Neural cell (in vitro differentiated cells): ENCODE measurements around the gene RSL24D1. TPM values are rescaled to one million over a fixed set of nuclear protein-coding genes. Genes with fewer than 3 reads are reported as not detected.

ENCODE experiments used
- H2AFZ ChIP-seq: fragments of 200-600, 300-800 bp; sonication (generic), shearing (Covaris generic); 2 replicates; pipeline ENCODE4 v1.6.0; 2014; ENCODE audit warnings: low read depth, mild to moderate bottlenecking, antibody characterized with exemption, low read length, moderate library complexity
- H3F3A ChIP-seq: fragments of 200-600 bp; shearing (Covaris generic); 2 replicates; pipeline ENCODE4 v1.6.1; 2016; ENCODE audit warnings: mild to moderate bottlenecking, moderate library complexity, mixed read lengths, antibody characterized with exemption, low read length; ENCODE audit not compliant: insufficient read depth, poor library complexity, severe bottlenecking
- H3K27ac ChIP-seq: fragments of 200-600, 300-800 bp; sonication (generic), shearing (Covaris generic); 2 replicates; pipeline ENCODE4 v1.5.1; 2014; ENCODE audit warnings: mild to moderate bottlenecking, low read length, moderate library complexity
- H3K27me3 ChIP-seq: fragments of 300-800, 200-600 bp; sonication (generic), shearing (Covaris generic); 2 replicates; pipeline ENCODE4 v1.6.0; 2014; ENCODE audit warnings: mild to moderate bottlenecking, low read depth, low read length, moderate library complexity; ENCODE audit not compliant: insufficient read depth
- H3K36me3 ChIP-seq: fragments of 300-800, 200-600 bp; sonication (generic), shearing (Covaris generic); 2 replicates; pipeline ENCODE4 v1.5.1; 2014; ENCODE audit warnings: mild to moderate bottlenecking, antibody characterized with exemption, low read length, moderate library complexity; ENCODE audit not compliant: insufficient read depth
- H3K4me2 ChIP-seq: fragments of 300-800, 200-600 bp; sonication (generic), shearing (Covaris generic); 2 replicates; pipeline ENCODE4 v1.6.0; 2014; ENCODE audit warnings: mild to moderate bottlenecking, low read length
- H3K4me3 ChIP-seq: fragments of 300-800, 200-600 bp; sonication (generic), shearing (Covaris generic); 2 replicates; pipeline ENCODE4 v1.5.1; 2014; ENCODE audit warnings: mild to moderate bottlenecking, low read length, moderate library complexity
- H3K79me2 ChIP-seq: fragments of 200-600 bp; shearing (Covaris generic); replicated peaks from 2 replicates; pipeline ENCODE4 v1.6.0; 2014; ENCODE audit warnings: mild to moderate bottlenecking, low read length, moderate library complexity; ENCODE audit not compliant: insufficient read depth
- H3K9ac ChIP-seq: fragments of 300-800, 200-600 bp; sonication (generic), shearing (Covaris generic); 2 replicates; pipeline ENCODE4 v1.6.1; 2016; ENCODE audit warnings: mild to moderate bottlenecking, low read length, mixed read lengths
- H3K9me2 ChIP-seq: fragments of 200-600 bp; shearing (Covaris generic); 2 replicates; pipeline ENCODE4 v1.6.1; 2016; ENCODE audit warnings: mild to moderate bottlenecking, low read length, mixed read lengths; ENCODE audit not compliant: insufficient read depth
- H3K9me3 ChIP-seq: fragments of 200-600, 300-800 bp; sonication (generic), shearing (Covaris generic); 2 replicates; pipeline ENCODE4 v1.6.1; 2016; ENCODE audit warnings: mild to moderate bottlenecking, mixed run types, low read length, moderate library complexity, mixed read lengths
- H4K20me1 ChIP-seq: fragments of 200-600 bp; shearing (Covaris generic); 2 replicates; pipeline ENCODE4 v1.6.1; 2016; ENCODE audit warnings: mild to moderate bottlenecking, mixed run types; ENCODE audit not compliant: insufficient read depth
- CTCF ChIP-seq: fragments of 450-650 bp; IDR thresholded peaks from 2 replicates; pipeline ENCODE4 v1.5.1; 2014; ENCODE audit warnings: antibody characterized with exemption, mild to moderate bottlenecking, moderate library complexity; ENCODE audit not compliant: poor library complexity, severe bottlenecking
- EP300 ChIP-seq: fragments of 450-650 bp; conservative IDR thresholded peaks from 2 replicates; pipeline ENCODE4 v1.6.1; 2014; ENCODE audit warnings: antibody characterized with exemption, mild to moderate bottlenecking, moderate library complexity; ENCODE audit not compliant: poor library complexity, severe bottlenecking
- EZH2 ChIP-seq: fragments of 200-600, 300-800 bp; shearing (Covaris generic), sonication (generic); IDR thresholded peaks from 2 replicates; pipeline ENCODE4 v1.6.1; 2014; ENCODE audit warnings: antibody characterized with exemption, low read length, borderline replicate concordance, mild to moderate bottlenecking; ENCODE audit not compliant: insufficient read depth, poor library complexity, severe bottlenecking
- MXI1 ChIP-seq: fragments of 450-650 bp; conservative IDR thresholded peaks from 2 replicates; pipeline ENCODE4 v1.6.1; 2014; ENCODE audit warnings: antibody characterized with exemption, mild to moderate bottlenecking; ENCODE audit not compliant: poor library complexity, severe bottlenecking
- POLR2AphosphoS5 ChIP-seq: IDR thresholded peaks from 2 replicates; pipeline ENCODE4 v1.6.1; 2012
- RAD21 ChIP-seq: fragments of 450-650 bp; conservative IDR thresholded peaks from 2 replicates; pipeline ENCODE4 v1.6.1; 2014; ENCODE audit warnings: antibody characterized with exemption, mild to moderate bottlenecking, moderate library complexity
- REST ChIP-seq: IDR thresholded peaks from 2 replicates; pipeline ENCODE4 v1.6.1; 2012; ENCODE audit warnings: borderline replicate concordance
- SMC3 ChIP-seq: fragments of 450-650 bp; conservative IDR thresholded peaks from 2 replicates; pipeline ENCODE4 v1.6.1; 2014; ENCODE audit warnings: antibody characterized with exemption, mild to moderate bottlenecking, moderate library complexity; ENCODE audit not compliant: poor library complexity
- TAF1 ChIP-seq: IDR thresholded peaks from 2 replicates; pipeline ENCODE4 v1.6.1; 2012; ENCODE audit warnings: low read depth
- polyA plus RNA-seq: library from polyadenylated mRNA; depleted of rRNA; stranded (reverse); fragments of >200 nt; gene quantifications from 2 replicates; pipeline ENCODE4 v1.2.3, GENCODE V29; 2014

The RSL24D1 gene
- polyA plus RNA-seq, 1 donor from 2014 or later = 227 TPM

- Histone ChIP-seq H3K9me2 (no peaks in the 10 kb centered on the region), H3K36me3 (no peaks in the 10 kb centered on the region), H3K4me2 (no peak overlapping the region), H4K20me1 (no peaks in the 10 kb centered on the region), H2AFZ (no peak overlapping the region), H3K27me3 (no peaks in the 10 kb centered on the region), H3K9me3 (no peaks in the 10 kb centered on the region), H3K4me3 (no peak overlapping the region), H3K27ac (no peak overlapping the region), H3K9ac (no peak overlapping the region), H3F3A (no peaks in the 10 kb centered on the region), H3K79me2 (no peaks in the 10 kb centered on the region)
- TF ChIP-seq POLR2AphosphoS5 (no peak), EP300 (no peak), RAD21 (no peak), EZH2 (no peak), CTCF (no peak), REST (no peak), SMC3 (no peak), MXI1 (no peak), TAF1 (no peak)
Measured at GRCh38 chr15:55226127-55226526, 29.4 kb upstream of the RSL24D1 start.

- Histone ChIP-seq H2AFZ (no peak overlapping the region), H3K27ac (no peak overlapping the region), H3K4me2 (no peak overlapping the region), H3K79me2 (no peaks in the 10 kb centered on the region), H3F3A (no peaks in the 10 kb centered on the region), H4K20me1 (no peaks in the 10 kb centered on the region), H3K9me3 (no peaks in the 10 kb centered on the region), H3K36me3 (no peaks in the 10 kb centered on the region), H3K4me3 (no peak overlapping the region), H3K9me2 (no peaks in the 10 kb centered on the region), H3K9ac (no peak overlapping the region), H3K27me3 (no peaks in the 10 kb centered on the region)
- TF ChIP-seq EP300 (no peak), REST (no peak), SMC3 (no peak), TAF1 (no peak), RAD21 (no peak), MXI1 (no peak), POLR2AphosphoS5 (no peak)
Measured at GRCh38 chr15:55224892-55225291, 28.2 kb upstream of the RSL24D1 start.
